Testis (tissue), 2 donors: ENCODE data around the gene ZNF862.

ENCODE experiments used
- POLR2A ChIP-seq: fragments of 450-650 bp; IDR thresholded peaks from one replicate; pipeline ENCODE4 v1.6.1; 2017; ENCODE audit warnings: antibody characterized with exemption, mild to moderate bottlenecking, moderate library complexity
- TF ChIP-seq, protein P1 (sequence below), 3 experiments: fragments of 450-650 bp in 2 of 3; fragments of 200-600 bp in 1 of 3; sonication (generic) in 1 of 3; IDR thresholded peaks; one replicate each; pipeline ENCODE4 v1.5.1; 2016 to 2019; ENCODE audit warnings: antibody characterized with exemption in 3 of 3, mild to moderate bottlenecking in 2 of 3, moderate library complexity in 1 of 3

DNA sequence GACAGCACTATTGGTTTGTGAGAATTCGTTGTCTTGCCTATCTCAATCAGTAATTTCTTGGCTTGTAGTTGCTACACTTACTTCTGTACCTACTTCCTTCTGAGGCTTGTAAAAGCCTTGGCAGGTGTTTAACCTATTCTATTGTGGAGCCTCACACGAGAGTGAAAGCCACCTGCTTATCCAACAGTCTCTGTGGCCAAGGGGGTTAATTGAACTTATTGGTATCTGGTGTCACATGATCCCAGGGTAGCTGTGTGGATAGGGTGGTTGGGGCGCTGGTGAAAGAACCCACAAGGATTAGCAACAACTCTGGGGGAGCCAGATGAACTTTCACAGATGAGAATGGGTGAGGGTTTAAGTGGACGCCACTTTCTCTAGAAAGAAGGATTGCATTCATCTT, 21.7 kb downstream of the ZNF862 start:
- no peak for TF ChIP-seq POLR2A
- TF ChIP-seq, protein P1, sequence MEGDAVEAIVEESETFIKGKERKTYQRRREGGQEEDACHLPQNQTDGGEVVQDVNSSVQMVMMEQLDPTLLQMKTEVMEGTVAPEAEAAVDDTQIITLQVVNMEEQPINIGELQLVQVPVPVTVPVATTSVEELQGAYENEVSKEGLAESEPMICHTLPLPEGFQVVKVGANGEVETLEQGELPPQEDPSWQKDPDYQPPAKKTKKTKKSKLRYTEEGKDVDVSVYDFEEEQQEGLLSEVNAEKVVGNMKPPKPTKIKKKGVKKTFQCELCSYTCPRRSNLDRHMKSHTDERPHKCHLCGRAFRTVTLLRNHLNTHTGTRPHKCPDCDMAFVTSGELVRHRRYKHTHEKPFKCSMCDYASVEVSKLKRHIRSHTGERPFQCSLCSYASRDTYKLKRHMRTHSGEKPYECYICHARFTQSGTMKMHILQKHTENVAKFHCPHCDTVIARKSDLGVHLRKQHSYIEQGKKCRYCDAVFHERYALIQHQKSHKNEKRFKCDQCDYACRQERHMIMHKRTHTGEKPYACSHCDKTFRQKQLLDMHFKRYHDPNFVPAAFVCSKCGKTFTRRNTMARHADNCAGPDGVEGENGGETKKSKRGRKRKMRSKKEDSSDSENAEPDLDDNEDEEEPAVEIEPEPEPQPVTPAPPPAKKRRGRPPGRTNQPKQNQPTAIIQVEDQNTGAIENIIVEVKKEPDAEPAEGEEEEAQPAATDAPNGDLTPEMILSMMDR (IDR thresholded peaks at IDR 0.05): no peak
